Ishikawa (cell line): ENCODE results near the gene TSTD2.

ENCODE experiments used
- CEBPB ChIP-seq: IDR thresholded peaks from 2 replicates; pipeline ENCODE4 v1.6.1; 2012
- CREB1 ChIP-seq: IDR thresholded peaks from 2 replicates; pipeline ENCODE4 v1.6.1; 2012; ENCODE audit warnings: low read depth
- EGR1 ChIP-seq: IDR thresholded peaks from 2 replicates; pipeline ENCODE4 v1.6.1; 2012
- EP300 ChIP-seq: IDR thresholded peaks from 2 replicates; pipeline ENCODE4 v1.6.1; 2012; ENCODE audit warnings: borderline replicate concordance
- FOXM1 ChIP-seq: IDR thresholded peaks from 2 replicates; pipeline ENCODE4 v1.6.1; 2012; ENCODE audit warnings: low read depth, borderline replicate concordance
- NFIC ChIP-seq: IDR thresholded peaks from 2 replicates; pipeline ENCODE4 v1.6.1; 2012
- RAD21 ChIP-seq: IDR thresholded peaks from 2 replicates; pipeline ENCODE4 v1.6.1; 2012; ENCODE audit warnings: low read depth
- TAF1 ChIP-seq: IDR thresholded peaks from 2 replicates; pipeline ENCODE4 v1.6.1; 2012; ENCODE audit warnings: low read depth, mild to moderate bottlenecking
- TCF12 ChIP-seq: IDR thresholded peaks from 2 replicates; pipeline ENCODE4 v1.6.1; 2012; ENCODE audit warnings: low read depth
- TEAD4 ChIP-seq: IDR thresholded peaks from 2 replicates; pipeline ENCODE4 v1.6.1; 2012
- YY1 ChIP-seq: IDR thresholded peaks from 2 replicates; pipeline ENCODE4 v1.6.1; 2012; ENCODE audit warnings: low read depth
- ZBTB7A ChIP-seq: IDR thresholded peaks from 2 replicates; pipeline ENCODE4 v1.6.1; 2012; ENCODE audit warnings: low read depth
- TF ChIP-seq, protein P1 (sequence below): IDR thresholded peaks from 2 replicates; pipeline ENCODE4 v1.6.1; 2012
- TF ChIP-seq, protein P2 (sequence below): IDR thresholded peaks from 2 replicates; pipeline ENCODE4 v1.6.1; 2012
- TF ChIP-seq, protein P3 (sequence below): IDR thresholded peaks from 2 replicates; pipeline ENCODE4 v1.6.1; 2012; ENCODE audit warnings: low read depth, mild to moderate bottlenecking

TSTD2 gene

DNA sequence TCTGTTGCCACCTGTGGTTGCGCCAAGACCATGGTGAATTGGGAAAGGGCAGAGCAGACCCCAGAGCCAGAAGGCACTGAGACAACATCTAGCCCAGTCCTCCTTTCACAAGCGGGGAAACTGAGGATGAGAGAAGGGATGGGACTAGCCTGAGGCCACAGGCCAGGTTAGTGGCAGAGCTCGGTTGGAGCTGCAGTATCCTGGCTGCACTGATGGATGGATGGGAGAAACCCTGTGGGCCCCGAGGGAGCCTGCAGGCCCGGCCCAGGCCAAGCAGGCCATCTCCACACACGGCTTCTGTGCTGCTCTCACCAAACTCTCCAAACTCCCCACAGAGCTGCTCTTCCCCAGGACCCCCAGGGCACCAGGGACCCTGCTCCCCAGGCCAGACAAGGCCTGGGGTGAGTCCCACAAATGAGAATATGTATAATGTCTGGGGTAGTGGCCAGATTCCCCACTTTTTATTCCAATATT is 60.2 kb downstream of the TSTD2 start:
- TF ChIP-seq RAD21 (no peak), EP300 (no peak), CREB1 (no peak), ZBTB7A (no peak), TAF1 (no peak), EGR1 (no peak), TEAD4 (no peak), TCF12 (no peak), CEBPB (no peak), FOXM1 (no peak), NFIC (no peak), YY1 (no peak)
- TF ChIP-seq, protein P1, sequence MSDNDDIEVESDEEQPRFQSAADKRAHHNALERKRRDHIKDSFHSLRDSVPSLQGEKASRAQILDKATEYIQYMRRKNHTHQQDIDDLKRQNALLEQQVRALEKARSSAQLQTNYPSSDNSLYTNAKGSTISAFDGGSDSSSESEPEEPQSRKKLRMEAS = no peak
- TF ChIP-seq, protein P2, sequence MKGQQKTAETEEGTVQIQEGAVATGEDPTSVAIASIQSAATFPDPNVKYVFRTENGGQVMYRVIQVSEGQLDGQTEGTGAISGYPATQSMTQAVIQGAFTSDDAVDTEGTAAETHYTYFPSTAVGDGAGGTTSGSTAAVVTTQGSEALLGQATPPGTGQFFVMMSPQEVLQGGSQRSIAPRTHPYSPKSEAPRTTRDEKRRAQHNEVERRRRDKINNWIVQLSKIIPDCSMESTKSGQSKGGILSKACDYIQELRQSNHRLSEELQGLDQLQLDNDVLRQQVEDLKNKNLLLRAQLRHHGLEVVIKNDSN = no peak
- TF ChIP-seq, protein P3, sequence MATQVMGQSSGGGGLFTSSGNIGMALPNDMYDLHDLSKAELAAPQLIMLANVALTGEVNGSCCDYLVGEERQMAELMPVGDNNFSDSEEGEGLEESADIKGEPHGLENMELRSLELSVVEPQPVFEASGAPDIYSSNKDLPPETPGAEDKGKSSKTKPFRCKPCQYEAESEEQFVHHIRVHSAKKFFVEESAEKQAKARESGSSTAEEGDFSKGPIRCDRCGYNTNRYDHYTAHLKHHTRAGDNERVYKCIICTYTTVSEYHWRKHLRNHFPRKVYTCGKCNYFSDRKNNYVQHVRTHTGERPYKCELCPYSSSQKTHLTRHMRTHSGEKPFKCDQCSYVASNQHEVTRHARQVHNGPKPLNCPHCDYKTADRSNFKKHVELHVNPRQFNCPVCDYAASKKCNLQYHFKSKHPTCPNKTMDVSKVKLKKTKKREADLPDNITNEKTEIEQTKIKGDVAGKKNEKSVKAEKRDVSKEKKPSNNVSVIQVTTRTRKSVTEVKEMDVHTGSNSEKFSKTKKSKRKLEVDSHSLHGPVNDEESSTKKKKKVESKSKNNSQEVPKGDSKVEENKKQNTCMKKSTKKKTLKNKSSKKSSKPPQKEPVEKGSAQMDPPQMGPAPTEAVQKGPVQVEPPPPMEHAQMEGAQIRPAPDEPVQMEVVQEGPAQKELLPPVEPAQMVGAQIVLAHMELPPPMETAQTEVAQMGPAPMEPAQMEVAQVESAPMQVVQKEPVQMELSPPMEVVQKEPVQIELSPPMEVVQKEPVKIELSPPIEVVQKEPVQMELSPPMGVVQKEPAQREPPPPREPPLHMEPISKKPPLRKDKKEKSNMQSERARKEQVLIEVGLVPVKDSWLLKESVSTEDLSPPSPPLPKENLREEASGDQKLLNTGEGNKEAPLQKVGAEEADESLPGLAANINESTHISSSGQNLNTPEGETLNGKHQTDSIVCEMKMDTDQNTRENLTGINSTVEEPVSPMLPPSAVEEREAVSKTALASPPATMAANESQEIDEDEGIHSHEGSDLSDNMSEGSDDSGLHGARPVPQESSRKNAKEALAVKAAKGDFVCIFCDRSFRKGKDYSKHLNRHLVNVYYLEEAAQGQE = no peak

DNA sequence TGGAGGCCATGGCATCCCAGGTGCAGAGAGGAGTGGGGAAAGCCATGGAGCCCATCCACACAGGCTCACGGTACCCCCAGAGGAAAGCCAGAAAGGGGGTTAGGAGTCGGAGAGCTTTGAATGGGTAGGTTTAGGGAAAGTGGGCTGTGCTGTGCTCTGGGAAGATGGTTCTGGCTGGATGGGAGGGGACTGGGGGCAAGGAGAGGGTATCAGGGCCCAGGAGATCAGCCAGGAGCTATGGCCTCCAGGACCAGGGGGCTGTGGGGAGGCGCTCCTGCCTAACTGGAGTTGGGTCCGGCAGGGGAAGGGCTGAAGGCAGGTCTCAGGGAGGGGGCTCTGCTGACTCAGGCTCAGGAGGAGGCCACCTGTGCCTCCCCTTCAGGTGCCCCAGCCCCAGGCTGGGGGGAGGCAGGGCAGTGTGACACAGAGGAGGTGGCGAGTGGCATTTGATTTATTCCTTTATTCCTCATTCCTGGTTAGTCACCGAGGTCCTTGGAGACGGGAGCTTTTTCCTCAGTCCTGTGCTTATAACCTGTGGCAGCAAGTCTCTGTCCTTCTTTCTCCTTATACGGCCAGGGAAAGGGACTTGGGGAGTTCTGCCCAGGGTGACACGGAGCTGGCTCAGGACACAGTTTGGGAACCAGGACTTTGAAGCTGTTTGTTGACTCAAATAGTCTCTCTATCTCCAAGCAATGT is 60.8 kb downstream of the TSTD2 start:
- no peak for TF ChIP-seq EGR1
- TF ChIP-seq TEAD4 = no peak
- TF ChIP-seq NFIC = no peak
- TF ChIP-seq TAF1 = no peak
- TF ChIP-seq CEBPB = no peak
- TF ChIP-seq TCF12 = no peak
- TF ChIP-seq, protein P2 = no peak
- TF ChIP-seq, protein P1 = no peak
- TF ChIP-seq RAD21 = no peak
- TF ChIP-seq EP300 = no peak
- no peak for TF ChIP-seq CREB1
- TF ChIP-seq FOXM1 = no peak
- TF ChIP-seq YY1 = no peak
- no peak for TF ChIP-seq ZBTB7A
- TF ChIP-seq, protein P3 = no peak

DNA sequence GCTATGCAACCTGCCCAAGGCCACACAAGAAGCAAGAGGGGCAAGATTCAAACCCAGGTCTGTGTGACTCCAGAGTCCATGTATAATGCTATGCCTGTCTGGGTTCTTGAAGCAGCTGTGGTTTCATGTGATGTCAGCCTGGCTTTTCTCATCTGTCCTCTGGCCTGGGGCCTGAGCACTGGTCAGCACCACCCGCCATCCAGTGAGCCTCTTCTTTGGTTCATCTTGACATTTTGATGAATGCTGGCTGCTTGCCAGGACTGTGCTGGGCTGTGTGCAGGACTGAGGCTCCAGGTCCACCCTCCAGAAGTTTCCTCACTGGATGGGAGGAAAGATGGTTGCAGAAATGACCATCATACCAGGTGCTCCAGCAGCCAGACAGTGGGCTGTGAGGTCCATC is 61.5 kb downstream of the TSTD2 start:
- TF ChIP-seq TAF1 = no peak
- no peak for TF ChIP-seq TCF12
- peak; percentile 35; the same call in 1 of the 2 replicates for TF ChIP-seq NFIC

DNA sequence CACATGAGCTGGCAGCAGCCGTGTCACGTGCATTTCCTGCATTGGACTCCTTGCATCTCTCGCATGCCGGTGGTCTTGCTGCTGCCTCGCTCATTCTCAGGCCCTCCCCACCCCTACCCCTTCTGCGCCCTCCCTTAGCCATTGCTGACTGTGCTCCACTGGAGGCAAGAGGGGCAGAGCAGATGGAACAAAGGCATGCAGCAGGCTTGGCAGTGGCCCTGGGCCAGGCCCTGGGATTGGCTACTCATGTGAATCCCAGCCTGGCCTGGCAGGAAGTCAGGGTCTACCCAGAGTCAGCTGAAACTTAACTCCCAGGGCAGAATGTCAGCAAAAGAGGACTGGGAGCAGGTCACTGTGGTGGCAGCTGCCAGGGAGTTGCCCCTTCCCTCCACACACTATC is 62.3 kb downstream of the TSTD2 start:
- TF ChIP-seq RAD21 = no peak

DNA sequence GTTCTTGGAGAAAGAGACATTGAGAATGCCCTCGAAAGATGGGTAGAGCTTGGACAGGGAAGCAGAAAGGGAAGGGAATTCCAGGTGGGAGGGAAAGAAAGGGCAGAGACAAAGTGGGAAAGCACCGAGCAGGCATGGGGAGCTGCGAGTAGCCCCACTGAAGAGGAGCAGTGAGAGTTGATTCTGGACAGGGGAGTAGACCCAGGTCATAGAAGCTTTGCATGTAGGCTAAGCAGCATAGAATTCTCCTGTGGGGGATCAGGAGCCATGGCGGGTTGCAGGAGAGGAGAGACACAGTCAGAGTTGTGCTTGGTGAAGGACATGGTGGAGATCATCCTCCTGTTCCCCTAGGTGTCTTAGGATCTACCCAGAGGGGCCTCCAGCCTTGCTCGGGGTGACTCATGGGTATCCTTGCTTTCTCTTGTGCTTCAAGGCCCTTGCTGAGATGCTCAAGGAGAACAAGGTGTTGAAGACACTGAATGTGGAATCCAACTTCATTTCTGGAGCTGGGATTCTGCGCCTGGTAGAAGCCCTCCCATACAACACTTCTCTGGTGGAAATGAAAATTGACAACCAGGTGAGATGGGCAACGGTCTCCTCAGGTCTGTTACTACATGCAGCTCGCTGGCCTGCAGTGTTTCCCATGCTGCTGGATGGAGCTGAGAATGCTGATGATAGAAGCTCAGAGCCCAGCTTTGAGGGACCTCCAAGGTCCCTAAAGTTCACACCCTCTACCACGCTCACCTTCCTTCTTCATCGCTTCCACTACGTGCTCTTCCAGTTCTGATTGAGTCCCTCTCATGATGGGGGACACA is 64.5 kb downstream of the TSTD2 start:
- TF ChIP-seq RAD21 (no peak), CEBPB (no peak), EP300 (no peak), TCF12 (no peak), TEAD4 (no peak)
- TF ChIP-seq, protein P2 = no peak

DNA sequence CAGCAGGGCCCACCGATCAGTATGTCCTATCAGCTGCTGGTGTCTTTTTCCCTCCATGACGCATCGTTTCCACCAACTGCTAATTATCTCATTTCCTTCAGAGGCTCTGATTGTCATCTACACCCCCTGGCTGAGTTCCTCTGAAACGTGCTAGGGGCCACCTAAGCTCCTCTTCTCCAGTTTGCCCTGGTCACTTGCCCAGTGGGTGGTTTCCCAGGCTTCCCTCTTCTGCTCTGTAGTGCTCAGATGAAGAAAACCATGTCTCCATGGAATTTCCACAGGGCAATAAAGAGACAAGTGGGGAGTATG is 65.3 kb downstream of the TSTD2 start:
- no peak for TF ChIP-seq TAF1
- TF ChIP-seq ZBTB7A = no peak
